GM21515 (cell line): ENCODE measurements around the gene EPHB6.

Experiments used
- ATAC-seq: cut with Tn5 transposase; IDR thresholded peaks from one replicate; pipeline ENCODE4 v1.9.1; 2021; ENCODE audit not compliant: unreplicated experiment

EPHB6 gene

DNA sequence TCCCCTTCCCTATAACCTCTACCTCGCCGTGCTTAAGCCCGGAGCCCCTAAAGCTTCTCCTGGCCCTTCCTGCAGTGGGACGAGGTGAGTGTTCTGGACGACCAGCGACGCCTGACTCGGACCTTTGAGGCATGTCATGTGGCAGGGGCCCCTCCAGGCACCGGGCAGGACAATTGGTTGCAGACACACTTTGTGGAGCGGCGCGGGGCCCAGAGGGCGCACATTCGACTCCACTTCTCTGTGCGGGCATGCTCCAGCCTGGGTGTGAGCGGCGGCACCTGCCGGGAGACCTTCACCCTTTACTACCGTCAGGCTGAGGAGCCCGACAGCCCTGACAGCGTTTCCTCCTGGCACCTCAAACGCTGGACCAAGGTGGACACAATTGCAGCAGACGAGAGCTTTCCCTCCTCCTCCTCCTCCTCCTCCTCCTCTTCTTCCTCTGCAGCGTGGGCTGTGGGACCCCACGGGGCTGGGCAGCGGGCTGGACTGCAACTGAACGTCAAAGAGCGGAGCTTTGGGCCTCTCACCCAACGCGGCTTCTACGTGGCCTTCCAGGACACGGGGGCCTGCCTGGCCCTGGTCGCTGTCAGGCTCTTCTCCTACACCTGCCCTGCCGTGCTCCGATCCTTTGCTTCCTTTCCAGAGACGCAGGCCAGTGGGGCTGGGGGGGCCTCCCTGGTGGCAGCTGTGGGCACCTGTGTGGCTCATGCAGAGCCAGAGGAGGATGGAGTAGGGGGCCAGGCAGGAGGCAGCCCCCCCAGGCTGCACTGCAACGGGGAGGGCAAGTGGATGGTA is 9.2 kb downstream of the EPHB6 start:
- ATAC-seq: no peak

DNA sequence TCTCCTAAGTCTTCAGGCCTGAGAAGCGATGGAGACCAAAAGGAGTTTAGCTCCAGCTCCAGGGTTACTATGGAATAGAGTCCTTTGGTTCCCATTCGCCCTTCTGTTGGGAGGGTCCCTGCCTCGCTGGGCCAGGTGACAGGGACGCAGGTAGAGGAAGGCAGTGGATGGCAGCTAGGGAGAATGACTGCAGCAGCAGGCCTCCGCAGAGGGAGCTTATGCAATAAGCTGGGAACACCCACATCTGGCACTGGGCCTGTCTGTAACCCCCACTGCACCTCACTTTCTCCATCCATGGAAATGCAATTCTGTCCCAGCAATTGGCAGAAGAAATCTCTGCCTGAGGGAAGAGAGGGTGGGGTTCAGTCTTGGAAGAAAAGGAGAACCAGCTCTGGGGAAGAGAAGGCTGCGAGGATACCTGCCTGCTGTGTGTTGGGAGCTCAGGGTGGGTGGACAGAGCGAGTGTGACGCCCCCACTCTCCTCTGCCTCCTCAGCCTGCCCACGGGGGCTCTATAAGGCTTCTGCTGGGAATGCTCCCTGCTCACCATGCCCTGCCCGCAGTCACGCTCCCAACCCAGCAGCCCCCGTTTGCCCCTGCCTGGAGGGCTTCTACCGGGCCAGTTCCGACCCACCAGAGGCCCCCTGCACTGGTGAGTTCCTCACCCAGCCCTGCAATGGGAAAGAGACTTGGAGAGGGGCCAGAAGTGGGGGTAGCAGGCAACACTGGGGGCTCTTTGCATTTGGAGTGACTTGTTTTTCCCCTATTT is 10.3 kb downstream of the EPHB6 start:
- ATAC-seq: no peak

DNA sequence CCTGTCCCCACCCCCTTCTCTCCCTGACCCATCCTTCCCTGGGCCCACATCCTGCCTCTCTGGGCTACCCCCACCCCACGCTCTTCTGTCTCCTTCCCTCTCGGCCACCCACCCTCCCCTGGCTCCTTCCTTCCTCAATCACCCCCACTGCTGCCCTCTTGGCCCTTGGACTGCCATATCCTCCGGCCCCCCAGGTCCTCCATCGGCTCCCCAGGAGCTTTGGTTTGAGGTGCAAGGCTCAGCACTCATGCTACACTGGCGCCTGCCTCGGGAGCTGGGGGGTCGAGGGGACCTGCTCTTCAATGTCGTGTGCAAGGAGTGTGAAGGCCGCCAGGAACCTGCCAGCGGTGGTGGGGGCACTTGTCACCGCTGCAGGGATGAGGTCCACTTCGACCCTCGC is 10.9 kb downstream of the EPHB6 start:
- no peak for ATAC-seq

GRCh38 chr7:142866361-142867096 is 11.7 kb downstream of the EPHB6 start:
- ATAC-seq: no peak

DNA sequence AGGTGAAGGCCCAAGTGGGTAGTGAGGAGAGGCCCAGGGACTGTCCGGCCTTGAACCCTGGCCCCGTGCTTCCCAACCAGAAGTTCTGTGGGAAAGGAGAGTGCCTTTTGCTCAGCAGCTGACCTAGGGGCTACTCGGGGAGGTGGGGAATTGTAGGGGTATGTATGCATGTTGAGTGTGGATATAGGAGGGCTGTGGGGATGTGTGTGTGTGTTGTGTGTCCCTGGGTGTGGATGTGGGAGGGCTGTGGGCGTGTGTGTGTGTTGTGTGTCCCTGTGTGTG is 12.2 kb downstream of the EPHB6 start:
- ATAC-seq: no peak

DNA sequence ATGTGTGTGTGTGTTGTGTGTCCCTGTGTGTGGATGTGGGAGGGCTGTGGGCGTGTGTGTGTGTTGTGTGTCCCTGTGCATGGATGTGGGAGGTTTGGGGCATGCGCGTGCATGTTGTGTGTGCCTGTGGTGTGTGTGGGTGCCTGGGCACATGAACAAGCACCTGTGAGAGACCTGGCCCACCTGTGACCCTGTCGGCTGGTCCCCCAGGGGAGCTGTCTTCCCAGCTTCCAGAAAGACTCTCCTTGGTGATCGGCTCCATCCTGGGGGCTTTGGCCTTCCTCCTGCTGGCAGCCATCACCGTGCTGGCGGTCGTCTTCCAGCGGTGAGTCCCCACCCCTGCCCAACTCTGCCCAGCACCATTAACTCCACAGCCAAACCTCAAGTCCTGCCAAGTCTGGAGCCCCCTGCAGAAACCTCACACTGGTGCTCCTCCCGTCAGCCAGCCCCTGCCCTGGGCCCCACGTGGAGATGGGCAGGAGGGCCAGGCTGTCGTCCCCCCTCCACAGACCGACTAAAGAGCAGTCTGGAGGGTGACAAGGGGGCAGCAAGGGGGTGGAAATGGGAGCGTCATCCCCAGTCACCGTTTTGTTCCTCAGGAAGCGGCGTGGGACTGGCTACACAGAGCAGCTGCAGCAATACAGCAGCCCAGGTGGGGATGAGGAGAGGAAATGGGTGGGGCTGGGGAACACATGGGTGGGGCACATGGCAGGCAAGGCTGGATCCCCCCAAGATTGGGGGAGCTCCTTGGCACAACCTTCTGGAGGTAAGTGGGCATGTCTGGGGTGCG is 12.7 kb downstream of the EPHB6 start:
- ATAC-seq: no peak

DNA sequence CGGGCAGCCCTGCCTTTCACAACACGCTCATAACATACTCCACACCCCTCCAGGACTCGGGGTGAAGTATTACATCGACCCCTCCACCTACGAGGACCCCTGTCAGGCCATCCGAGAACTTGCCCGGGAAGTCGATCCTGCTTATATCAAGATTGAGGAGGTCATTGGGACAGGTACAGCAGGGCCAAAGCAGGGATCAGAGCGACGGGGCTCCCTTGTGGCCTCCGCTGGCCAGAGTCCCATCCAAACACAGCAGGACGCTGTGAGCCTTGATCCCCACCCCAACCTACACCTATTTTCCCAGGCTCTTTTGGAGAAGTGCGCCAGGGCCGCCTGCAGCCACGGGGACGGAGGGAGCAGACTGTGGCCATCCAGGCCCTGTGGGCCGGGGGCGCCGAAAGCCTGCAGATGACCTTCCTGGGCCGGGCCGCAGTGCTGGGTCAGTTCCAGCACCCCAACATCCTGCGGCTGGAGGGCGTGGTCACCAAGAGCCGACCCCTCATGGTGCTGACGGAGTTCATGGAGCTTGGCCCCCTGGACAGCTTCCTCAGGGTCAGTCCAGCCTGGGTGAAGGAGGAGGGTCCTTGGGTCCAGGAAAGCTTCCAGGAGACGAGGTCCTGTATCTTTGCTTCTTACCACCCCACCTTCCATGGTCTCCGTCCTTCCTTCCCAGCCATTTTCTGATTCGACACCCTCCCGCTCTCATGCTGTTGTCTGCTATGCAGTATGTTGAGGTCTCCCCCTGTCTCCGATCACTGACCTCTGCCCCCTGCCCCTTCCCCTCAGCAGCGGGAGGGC is 13.5 kb downstream of the EPHB6 start:
- ATAC-seq: no peak

DNA sequence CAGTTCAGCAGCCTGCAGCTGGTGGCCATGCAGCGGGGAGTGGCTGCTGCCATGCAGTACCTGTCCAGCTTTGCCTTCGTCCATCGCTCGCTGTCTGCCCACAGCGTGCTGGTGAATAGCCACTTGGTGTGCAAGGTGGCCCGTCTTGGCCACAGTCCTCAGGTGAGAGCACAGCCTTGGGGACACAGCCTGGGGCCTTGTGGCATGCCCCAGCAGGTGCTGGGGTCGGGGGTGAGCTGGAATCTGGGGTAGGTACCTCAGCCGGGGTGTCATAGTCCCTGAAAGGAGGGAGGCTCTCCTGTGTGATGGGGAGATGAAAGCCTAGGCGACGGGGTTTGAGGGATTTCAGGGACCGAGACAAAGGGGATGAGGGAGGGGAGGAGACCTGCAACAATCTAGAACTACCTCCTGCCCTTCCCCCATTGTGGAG is 14.1 kb downstream of the EPHB6 start:
- no peak for ATAC-seq

GRCh38 chr7:142869434-142869833 is 14.6 kb downstream of the EPHB6 start:
- ATAC-seq: no peak

DNA sequence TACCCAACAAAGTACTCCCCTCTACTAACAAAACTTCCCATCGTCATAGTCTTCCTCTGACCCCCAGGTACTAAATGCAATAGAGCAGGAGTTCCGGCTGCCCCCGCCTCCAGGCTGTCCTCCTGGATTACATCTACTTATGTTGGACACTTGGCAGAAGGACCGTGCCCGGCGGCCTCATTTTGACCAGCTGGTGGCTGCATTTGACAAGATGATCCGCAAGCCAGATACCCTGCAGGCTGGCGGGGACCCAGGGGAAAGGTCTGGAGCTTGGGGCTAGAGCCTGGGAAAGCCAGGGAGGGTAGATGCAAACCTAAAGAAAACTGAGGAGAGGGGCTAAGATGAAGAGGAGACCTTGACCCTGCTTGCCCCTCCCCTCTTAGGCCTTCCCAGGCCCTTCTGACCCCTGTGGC is 15.3 kb downstream of the EPHB6 start:
- ATAC-seq: no peak

DNA sequence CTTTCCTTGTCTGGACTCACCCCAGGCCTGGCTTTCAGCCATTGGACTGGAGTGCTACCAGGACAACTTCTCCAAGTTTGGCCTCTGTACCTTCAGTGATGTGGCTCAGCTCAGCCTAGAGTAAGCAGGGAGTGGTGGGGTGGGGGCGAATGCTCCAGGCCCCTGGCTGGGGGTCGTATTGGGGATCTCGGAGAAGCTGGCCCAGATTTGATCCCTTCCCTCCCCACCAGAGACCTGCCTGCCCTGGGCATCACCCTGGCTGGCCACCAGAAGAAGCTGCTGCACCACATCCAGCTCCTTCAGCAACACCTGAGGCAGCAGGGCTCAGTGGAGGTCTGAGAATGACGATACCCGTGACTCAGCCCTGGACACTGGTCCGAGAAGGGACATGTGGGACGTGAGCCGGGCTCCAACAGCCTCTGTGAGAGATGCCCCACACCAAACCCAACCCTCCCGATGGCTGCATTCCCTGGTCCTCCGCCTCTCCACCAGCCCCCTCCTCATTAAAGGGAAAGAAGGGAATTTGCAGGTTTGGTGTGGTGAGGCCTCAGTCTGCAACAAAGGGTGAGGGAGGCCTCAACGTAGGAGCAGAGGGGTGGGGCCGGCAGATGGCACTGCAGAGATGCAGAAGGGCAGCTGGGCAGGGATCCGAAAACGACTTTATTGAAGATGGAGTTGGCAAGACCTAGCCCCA is 15.8 kb downstream of the EPHB6 start:
- ATAC-seq: no peak

DNA sequence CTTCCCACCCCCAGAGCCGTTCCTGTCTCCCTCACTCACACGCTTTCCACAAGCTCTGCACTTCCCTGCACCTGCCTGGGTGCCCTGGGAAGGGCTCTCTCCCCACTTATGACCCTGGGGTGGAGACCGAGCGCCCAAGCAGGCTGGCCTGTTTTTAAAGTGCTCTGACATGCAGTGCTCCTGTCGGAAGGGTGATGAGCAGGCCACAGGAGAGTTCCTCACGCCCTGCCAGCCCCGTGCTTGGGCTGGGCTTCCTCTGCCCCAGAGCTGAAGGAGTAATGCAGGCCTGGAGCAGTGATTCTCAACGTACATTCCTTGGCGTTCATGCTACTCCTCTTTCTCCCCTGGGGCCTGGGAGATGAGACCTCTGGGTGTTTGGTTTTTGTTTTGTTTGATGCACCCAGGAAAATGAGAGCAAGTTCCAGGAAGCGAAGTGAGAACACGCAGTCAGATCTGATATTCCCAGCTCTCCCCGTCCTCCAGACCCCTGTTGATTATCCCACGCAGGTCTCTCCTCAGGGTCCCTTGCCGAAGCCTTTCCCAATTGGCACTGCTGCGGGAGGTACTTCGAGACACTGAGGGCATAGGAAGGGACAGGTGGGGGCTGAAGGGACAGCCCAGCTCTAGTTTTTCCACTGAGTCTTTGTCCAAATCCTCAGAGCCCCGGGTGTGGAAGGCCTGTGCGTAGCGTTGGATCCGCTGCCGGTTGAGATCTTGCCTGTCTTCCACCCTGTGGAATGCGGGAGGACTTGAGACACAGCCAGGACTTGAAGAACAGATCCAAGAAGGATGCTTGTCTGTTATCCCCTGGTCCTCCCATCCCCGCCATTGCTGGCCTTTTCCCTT is 16.6 kb downstream of the EPHB6 start:
- ATAC-seq: no peak

- no peak for ATAC-seq
These were observed 17.3 kb downstream of the EPHB6 start for GRCh38 chr7:142872106-142872675.

- ATAC-seq: peak; percentile 83
These were observed 18.5 kb downstream of the EPHB6 start for GRCh38 chr7:142873281-142873784.

DNA sequence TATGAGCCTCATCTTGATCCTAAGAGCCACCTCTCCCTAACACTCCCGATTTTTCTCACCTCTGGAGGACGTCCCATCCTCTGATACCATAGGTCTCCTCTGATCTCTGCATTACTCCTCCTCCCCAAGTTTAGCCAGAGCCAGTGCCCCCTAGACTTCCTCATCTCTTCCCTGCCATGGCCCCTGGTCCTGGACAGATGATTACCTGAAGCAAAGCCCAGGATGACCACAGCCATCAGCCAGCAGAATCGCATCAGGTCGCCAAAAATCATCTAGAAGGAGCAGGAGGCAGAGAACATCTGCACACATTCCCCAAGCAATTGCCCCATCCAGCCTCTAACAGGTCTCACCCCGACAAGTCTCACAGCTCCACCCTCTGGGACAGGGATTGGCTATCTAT is 19.0 kb downstream of the EPHB6 start:
- ATAC-seq: no peak

DNA sequence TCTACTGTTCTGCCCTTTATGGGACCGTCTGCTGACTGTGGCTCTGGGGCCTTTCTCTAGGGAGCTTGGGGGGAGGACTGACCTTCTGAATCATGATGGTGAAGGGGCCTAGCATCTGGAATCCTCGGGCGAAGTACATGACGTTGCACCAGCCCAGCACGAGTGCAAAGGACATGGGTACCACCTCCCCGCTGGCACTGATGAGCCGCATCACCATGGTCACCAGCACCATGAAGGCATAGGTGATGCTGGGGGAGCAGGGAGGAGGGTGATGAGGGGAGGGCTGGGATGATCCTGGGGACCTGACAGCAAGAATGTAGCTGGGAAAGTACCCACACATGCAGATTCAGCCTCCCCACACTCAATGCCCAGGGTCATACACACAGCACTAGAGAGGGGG is 19.5 kb downstream of the EPHB6 start:
- ATAC-seq: no peak

- no peak for ATAC-seq
These were observed 20.0 kb downstream of the EPHB6 start for GRCh38 chr7:142874837-142875236.

DNA sequence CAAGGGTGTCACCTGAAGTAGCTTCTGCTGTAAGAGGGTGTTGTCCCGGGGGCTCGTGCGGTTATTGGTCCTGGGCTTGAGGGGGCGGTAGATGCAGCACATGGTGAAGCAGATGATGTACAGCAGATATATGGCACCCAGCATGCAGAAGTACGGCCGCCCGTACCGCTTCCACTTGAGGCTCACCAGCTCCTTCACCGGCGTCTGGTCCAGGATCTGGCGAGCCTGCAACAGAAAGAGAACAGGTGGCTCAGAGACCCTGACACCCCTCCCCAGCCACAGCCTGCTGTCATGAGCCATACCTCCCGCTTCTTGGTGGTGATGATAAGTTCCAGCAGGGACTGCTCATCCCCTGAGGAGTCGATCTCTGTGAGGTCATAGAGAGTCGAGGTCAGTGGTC is 20.6 kb downstream of the EPHB6 start:
- ATAC-seq: no peak
